CD14-positive monocyte (primary cell): ENCODE results near the gene RPS6KA5. TPM values are rescaled to one million over a fixed set of nuclear protein-coding genes. Genes with fewer than 3 reads are reported as not detected.

Experiments used
- DNase-seq, 3 donors: peaks; one replicate each; pipeline ENCODE4 v3.0.0-alpha.2; 2011 to 2022
- H2AFZ ChIP-seq: 2 replicates; pipeline ENCODE4 v1.6.0; 2012; ENCODE audit warnings: mild to moderate bottlenecking, low read depth, low read length, inconsistent platforms; ENCODE audit not compliant: insufficient read depth, poor library complexity, severe bottlenecking
- H3K27ac ChIP-seq, 2 donors: 1 replicate in 1 of 2; 2 replicates in 1 of 2; pipeline ENCODE4 v1.5.1; 2012 to 2013; ENCODE audit warnings: low read length in 2 of 2, control low read depth in 1 of 2, inconsistent platforms in 1 of 2, low read depth in 1 of 2, mild to moderate bottlenecking in 1 of 2
- H3K27me3 ChIP-seq, 2 donors: one replicate each; pipeline versions ENCODE4 v1.6.0 to v1.6.1; 2011 to 2013; ENCODE audit warnings: low read length in 2 of 2; ENCODE audit not compliant: control insufficient read depth in 2 of 2, insufficient read depth in 2 of 2
- H3K36me3 ChIP-seq, 2 donors: replicated peaks in 1 of 2; 1 replicate in 1 of 2; 2 replicates in 1 of 2; pipeline versions ENCODE4 v1.5.1 to v1.6.1; 2012 to 2013; ENCODE audit warnings: low read length in 2 of 2, control low read depth in 1 of 2, inconsistent platforms in 1 of 2, mild to moderate bottlenecking in 1 of 2; ENCODE audit not compliant: insufficient read depth in 2 of 2, control insufficient read depth in 1 of 2
- H3K4me1 ChIP-seq, 2 donors: 1 replicate in 1 of 2; 2 replicates in 1 of 2; pipeline versions ENCODE4 v1.5.1 to v1.6.1; 2012 to 2013; ENCODE audit warnings: low read length in 2 of 2, control low read depth in 1 of 2, inconsistent platforms in 1 of 2, mild to moderate bottlenecking in 1 of 2, moderate library complexity in 1 of 2; ENCODE audit not compliant: insufficient read depth in 2 of 2, control insufficient read depth in 1 of 2
- H3K4me2 ChIP-seq: replicated peaks from 2 replicates; pipeline ENCODE3; 2012; ENCODE audit warnings: low read length, moderate library complexity, mild to moderate bottlenecking; ENCODE audit not compliant: poor library complexity, severe bottlenecking; ENCODE audit errors: extremely low read depth
- H3K4me3 ChIP-seq, 3 experiments: fragments of 200-600 bp in 1 of 3; sonication (generic) in 1 of 3; replicated peaks in 1 of 3; 1 replicate in 2 of 3; 2 replicates in 1 of 3; pipeline ENCODE4 v1.5.1; 2011 to 2013; ENCODE audit warnings: low read length in 3 of 3, mild to moderate bottlenecking in 3 of 3, control low read depth in 2 of 3, low read depth in 2 of 3, inconsistent platforms in 1 of 3, moderate library complexity in 1 of 3
- H3K79me2 ChIP-seq: 2 replicates; pipeline ENCODE4 v1.6.0; 2012; ENCODE audit warnings: mild to moderate bottlenecking, control low read depth, inconsistent platforms, low read length, moderate library complexity; ENCODE audit not compliant: insufficient read depth
- H3K9ac ChIP-seq: 2 replicates; pipeline ENCODE4 v1.6.0; 2017; ENCODE audit warnings: low read length, mild to moderate bottlenecking; ENCODE audit not compliant: insufficient read depth, poor library complexity, severe bottlenecking
- H3K9me3 ChIP-seq, 2 donors: replicated peaks in 1 of 2; 1 replicate in 1 of 2; 2 replicates in 1 of 2; pipeline versions ENCODE4 v1.5.1 to v1.6.1; 2012 to 2013; ENCODE audit warnings: low read length in 2 of 2, control low read depth in 1 of 2; ENCODE audit not compliant: control insufficient read depth in 1 of 2, insufficient read depth in 1 of 2
- H4K20me1 ChIP-seq: 2 replicates; pipeline ENCODE4 v1.6.0; 2012; ENCODE audit warnings: mild to moderate bottlenecking, low read length, control low read depth, moderate library complexity; ENCODE audit not compliant: insufficient read depth
- H3K27ac Mint-ChIP-seq, 7 donors: one replicate each; pipeline ENCODE4 v1.8.0; 2020; ENCODE audit warnings: mild to moderate bottlenecking in 7 of 7, mixed read lengths in 7 of 7, moderate library complexity in 6 of 7, inconsistent platforms in 2 of 7
- H3K27me3 Mint-ChIP-seq, 3 donors: one replicate each; pipeline ENCODE4 v1.8.0; 2021 to 2022; ENCODE audit warnings: low read depth in 3 of 3, mild to moderate bottlenecking in 3 of 3, mixed read lengths in 3 of 3, moderate library complexity in 3 of 3, inconsistent platforms in 1 of 3
- H3K36me3 Mint-ChIP-seq, 2 donors: one replicate each; pipeline ENCODE4 v1.8.0; 2020; ENCODE audit warnings: mixed read lengths in 2 of 2, inconsistent platforms in 1 of 2, mild to moderate bottlenecking in 1 of 2
- H3K4me1 Mint-ChIP-seq: one replicate; pipeline ENCODE4 v1.8.0; 2020; ENCODE audit warnings: mild to moderate bottlenecking, mixed read lengths
- H3K4me3 Mint-ChIP-seq, 2 donors: one replicate each; pipeline ENCODE4 v1.8.0; 2020; ENCODE audit warnings: mild to moderate bottlenecking in 2 of 2, mixed read lengths in 2 of 2, moderate library complexity in 1 of 2
- H3K9me3 Mint-ChIP-seq, 7 donors: one replicate each; pipeline ENCODE4 v1.8.0; 2020 to 2022; ENCODE audit warnings: mixed read lengths in 7 of 7, mild to moderate bottlenecking in 6 of 7, moderate library complexity in 6 of 7, inconsistent platforms in 2 of 7
- WGBS: methylation state at CpG from one replicate; pipeline ENCODE4 v1.1.5; 2013; ENCODE audit warnings: missing lambda C conversion rate; ENCODE audit not compliant: insufficient coverage; 5-methylcytosine and 5-hydroxymethylcytosine counted together
- intact Hi-C, 2 donors: fragments of 100-400 bp; cut with micrococcal nuclease; formaldehyde crosslinking; loops; one replicate each; pipeline versions ENCODE4 v1.15.0 to v1.15.1; 2023
- polyA plus RNA-seq, 3 donors: library from polyadenylated mRNA; depleted of rRNA in 1 of 3; unstranded in 2 of 3; stranded (reverse) in 1 of 3; fragments of 300-500 nt in 2 of 3; fragments of >200 nt in 1 of 3; fragmentation: Illumina TruSeq in 2 of 3; gene quantifications; 1 replicate in 2 of 3; 2 replicates in 1 of 3; pipeline ENCODE4 v1.2.3, GENCODE V29; 2012 to 2021
- TF ChIP-seq, protein P1 (sequence below): fragments of 200-600 bp; IDR thresholded peaks from one replicate; pipeline ENCODE4 v1.8.0; 2022; ENCODE audit warnings: antibody characterized with exemption, mild to moderate bottlenecking

The RPS6KA5 gene
- polyA plus RNA-seq, 3 donors, result 4.4 to 10.1 (median 7.9) TPM

DNA sequence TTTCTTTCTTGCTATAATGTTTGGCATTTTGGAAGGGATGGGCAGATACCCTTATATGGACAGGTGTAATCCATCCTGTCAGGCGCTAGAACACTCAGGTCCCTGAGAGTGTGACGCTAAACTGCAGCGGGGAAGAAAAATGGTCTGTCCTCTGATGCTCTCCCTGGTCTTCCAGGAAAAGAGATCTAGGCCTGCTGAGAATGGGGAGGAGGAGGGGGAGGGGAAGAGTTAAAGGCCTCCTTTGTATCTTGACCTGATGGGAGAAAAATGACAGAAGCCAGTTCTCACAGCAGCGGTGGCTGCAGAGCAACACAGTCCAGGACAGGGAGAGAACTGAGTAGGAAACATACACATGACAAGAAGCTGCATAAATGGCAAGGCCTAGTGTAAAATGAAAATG is 61.1 kb downstream of the RPS6KA5 start:
- Histone ChIP-seq H3K27me3 (no peaks in the 10 kb centered on the region), H3K4me3 (no peak overlapping the region), H3K4me1 (peaks cover 5 to 9% of the 10 kb centered on the region in 2 donors), H3K79me2 (no peaks in the 10 kb centered on the region), H3K4me2 (no peak overlapping the region), H3K9me3 (no peaks in the 10 kb centered on the region), H2AFZ (no peak overlapping the region), H4K20me1 (no peaks in the 10 kb centered on the region), H3K36me3 (peaks cover 3 to 9% of the 10 kb centered on the region in 2 donors), H3K27ac (no peak overlapping the region), H3K9ac (no peak overlapping the region)
- Mint-ChIP-seq H3K4me3 (no peak overlapping the region), H3K27me3 (peaks cover 0 to 1% (median 0%) of the 10 kb centered on the region in 3 donors), H3K9me3 (peaks cover 0 to 7% (median 0%) of the 10 kb centered on the region in 7 donors), H3K36me3 (peaks cover 7 to 8% of the 10 kb centered on the region in 2 donors), H3K27ac (peak overlapping the region in 2 of 7 donors; percentile 9 to 50), H3K4me1 (peaks cover 6% of the 10 kb centered on the region)
- 96% methylated on average over 4 of the region's 4 CpGs for WGBS
- intact Hi-C loops, result no loop called here
- DNase-seq, result no peak
- TF ChIP-seq, protein P1, sequence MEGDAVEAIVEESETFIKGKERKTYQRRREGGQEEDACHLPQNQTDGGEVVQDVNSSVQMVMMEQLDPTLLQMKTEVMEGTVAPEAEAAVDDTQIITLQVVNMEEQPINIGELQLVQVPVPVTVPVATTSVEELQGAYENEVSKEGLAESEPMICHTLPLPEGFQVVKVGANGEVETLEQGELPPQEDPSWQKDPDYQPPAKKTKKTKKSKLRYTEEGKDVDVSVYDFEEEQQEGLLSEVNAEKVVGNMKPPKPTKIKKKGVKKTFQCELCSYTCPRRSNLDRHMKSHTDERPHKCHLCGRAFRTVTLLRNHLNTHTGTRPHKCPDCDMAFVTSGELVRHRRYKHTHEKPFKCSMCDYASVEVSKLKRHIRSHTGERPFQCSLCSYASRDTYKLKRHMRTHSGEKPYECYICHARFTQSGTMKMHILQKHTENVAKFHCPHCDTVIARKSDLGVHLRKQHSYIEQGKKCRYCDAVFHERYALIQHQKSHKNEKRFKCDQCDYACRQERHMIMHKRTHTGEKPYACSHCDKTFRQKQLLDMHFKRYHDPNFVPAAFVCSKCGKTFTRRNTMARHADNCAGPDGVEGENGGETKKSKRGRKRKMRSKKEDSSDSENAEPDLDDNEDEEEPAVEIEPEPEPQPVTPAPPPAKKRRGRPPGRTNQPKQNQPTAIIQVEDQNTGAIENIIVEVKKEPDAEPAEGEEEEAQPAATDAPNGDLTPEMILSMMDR, result no peak

DNA sequence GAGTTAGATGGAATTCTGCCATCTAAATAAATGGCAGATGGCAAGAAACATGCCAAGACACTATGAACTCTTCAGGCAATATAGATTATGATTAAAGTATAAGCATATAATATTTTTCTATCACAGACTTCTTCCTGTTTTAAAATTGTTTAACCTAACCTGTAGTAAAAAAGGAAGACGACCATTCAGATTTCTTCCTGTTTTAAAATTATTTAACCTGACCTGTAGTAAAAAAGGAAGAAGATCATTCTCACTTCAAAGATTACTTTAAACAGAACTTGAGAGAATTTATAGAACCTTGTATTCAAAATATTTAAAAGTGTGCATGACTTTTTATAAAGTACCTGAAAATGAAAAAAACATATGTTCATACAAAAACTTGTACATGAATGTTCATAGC is 63.5 kb downstream of the RPS6KA5 start:
- Histone ChIP-seq H3K36me3 (peaks cover 3 to 9% of the 10 kb centered on the region in 2 donors), H3K4me3 (no peak overlapping the region), H3K9ac (no peak overlapping the region), H4K20me1 (no peaks in the 10 kb centered on the region), H3K27me3 (no peaks in the 10 kb centered on the region), H3K79me2 (no peaks in the 10 kb centered on the region), H2AFZ (no peak overlapping the region), H3K27ac (no peak overlapping the region), H3K4me2 (no peak overlapping the region), H3K9me3 (no peaks in the 10 kb centered on the region), H3K4me1 (peaks cover 5 to 9% of the 10 kb centered on the region in 2 donors)
- H3K27me3 Mint-ChIP-seq, result peaks cover 0 to 1% (median 0%) of the 10 kb centered on the region in 3 donors
- TF ChIP-seq, protein P1, result no peak
- peak overlapping the region in 1 of 7 donors; percentile 72 for H3K27ac Mint-ChIP-seq
- peaks cover 6% of the 10 kb centered on the region for H3K4me1 Mint-ChIP-seq
- H3K9me3 Mint-ChIP-seq, result peaks cover 0 to 3% (median 0%) of the 10 kb centered on the region in 7 donors
- peaks cover 10 to 15% of the 10 kb centered on the region in 2 donors for H3K36me3 Mint-ChIP-seq
- no CpG with 5 or more reads among the region's 1 CpG for WGBS
- no peak overlapping the region for H3K4me3 Mint-ChIP-seq
- DNase-seq, result no peak
- intact Hi-C loops, result no loop called here
